ENCODE results near the gene GORAB. TPM values are rescaled to one million over a fixed set of nuclear protein-coding genes. Genes with fewer than 3 reads are reported as not detected.

The GORAB gene
- total and polyA plus RNA-seq, 2 of the 13 experiments (the other 11 are each of a cell fraction or from before 2014, with no cell fraction given), result 6.6 to 9.2 TPM

DNA sequence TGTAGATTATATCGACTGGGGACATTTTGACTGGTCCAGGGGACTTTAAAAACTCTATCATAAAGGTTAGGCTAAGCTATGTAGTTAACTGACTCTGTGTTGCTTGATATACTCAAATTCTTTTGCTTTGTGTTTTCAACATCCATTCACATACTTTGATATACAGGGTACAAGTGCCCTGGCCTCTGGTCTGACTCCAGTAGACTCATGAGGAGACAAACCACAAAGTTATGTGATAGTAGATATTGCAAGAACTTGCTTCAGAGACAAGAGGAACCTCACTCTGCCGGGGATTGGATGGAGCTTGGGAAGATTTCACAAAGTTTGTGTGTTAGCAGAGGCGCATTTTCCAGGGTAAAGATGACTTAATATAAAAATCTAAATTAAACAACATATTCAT lies 1.3 kb downstream of the GORAB start (continued):
- TF ChIP-seq ZFP36 (IDR thresholded peaks at IDR 0.05; ENCODE audit: borderline replicate concordance, low read depth, low read length, partially characterized antibody), result no peak

DNA sequence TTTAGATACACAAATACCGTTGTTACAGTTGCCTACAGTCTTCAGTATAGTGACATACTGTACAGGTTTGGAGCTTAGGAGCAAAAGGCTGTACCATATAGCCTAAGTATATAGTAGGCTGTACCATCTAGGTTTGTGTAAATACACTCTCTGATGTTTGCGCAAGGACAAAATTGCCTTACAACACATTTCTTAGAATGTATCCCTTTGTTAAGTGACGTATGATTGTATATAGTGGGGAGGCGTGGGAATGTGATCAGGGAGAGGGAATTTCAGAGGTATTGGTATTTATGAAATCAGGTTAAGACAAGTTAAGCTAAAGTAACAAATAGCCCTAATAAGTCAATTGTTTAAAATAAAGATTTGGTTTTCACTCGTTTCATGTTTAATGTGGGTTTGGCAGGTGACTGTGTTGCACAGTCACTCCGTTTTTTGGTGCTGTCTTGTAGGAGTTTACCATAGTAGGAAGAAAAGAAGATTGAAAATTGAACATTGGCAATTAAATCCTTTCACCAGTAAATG lies 2.7 kb downstream of the GORAB start:
- no peak for FAIRE-seq
- ATAC-seq, result no peak
- no TSS peak for BruUV-seq (replicated peaks)
- no peaks in the 10 kb centered on the region for H3K9me3 ChIP-seq (ENCODE audit: low read length)
- POLR2A ChIA-PET, result no interaction called here
- 82% methylated on average over 6 of the region's 6 CpGs for WGBS (ENCODE audit: low lambda C conversion rate)
- H3K9ac ChIP-seq (ENCODE audit: insufficient read depth, low read depth, low read length), result no peak overlapping the region
- H4K20me1 ChIP-seq (ENCODE audit: insufficient read depth, low read length), result no peaks in the 10 kb centered on the region
- peaks cover 2 to 6% of the 10 kb centered on the region in 2 experiments; a peak in 3 of 5 replicates for H3K36me3 ChIP-seq (replicated peaks in 1 of 2; ENCODE audit: control insufficient read depth in 1 of 2, insufficient read depth in 2 of 2, low read length in 2 of 2)
- in situ Hi-C loops (cut with HindIII; ENCODE audit: extremely low pct_ligation_motif_present, low pct_unique_long_range_greater_than_20kb) (no loop called here), intact Hi-C loops (cut with micrococcal nuclease; ENCODE audit: unreplicated experiment) (no loop called here)
- peaks cover 29% of the 10 kb centered on the region for H3K79me2 ChIP-seq (ENCODE audit: insufficient read depth, low read length)
- no peak overlapping the region for H3K27ac ChIP-seq (ENCODE audit: extremely low read length, insufficient read depth, low read length)
- H3K27me3 ChIP-seq (ENCODE audit: control insufficient read depth in 1 of 2, insufficient read depth in 2 of 2, low read length in 2 of 2), result no peaks in the 10 kb centered on the region; a peak in 1 of 5 replicates
- H3K4me3 ChIP-seq (replicated peaks in 1 of 3; ENCODE audit: insufficient read depth in 1 of 3, low read depth in 2 of 3, low read length in 3 of 3), result no peak overlapping the region; a peak in 1 of 6 replicates
- no peak overlapping the region for H3K4me2 ChIP-seq (ENCODE audit: low read depth, low read length)
- H3K4me1 ChIP-seq (ENCODE audit: insufficient read depth, low read length), result peaks cover 57% of the 10 kb centered on the region
- H2AFZ ChIP-seq (ENCODE audit: low read length), result no peak overlapping the region
- CTCF ChIA-PET (ENCODE audit: low intra/inter-chr PET ratio, low total read pairs), result no interaction called here
- peak; percentile 50 for DNase-seq (ENCODE audit: low spot score)
- TF ChIP-seq CENPT (CRISPR knock-in tag; IDR thresholded peaks at IDR 0.05; ENCODE audit: low read depth) (no peak), ZNF724P (CRISPR knock-in tag; IDR thresholded peaks at IDR 0.05; ENCODE audit: borderline replicate concordance) (no peak), FOXA1 (IDR thresholded peaks at IDR 0.05) (no peak), FOXA1 (CRISPR knock-in tag; IDR thresholded peaks at IDR 0.05) (peak; percentile 37; the same call in 1 of the 2 replicates), AKAP8 (CRISPR knock-in tag; IDR thresholded peaks at IDR 0.05) (no peak), ZNF720 (CRISPR knock-in tag; IDR thresholded peaks at IDR 0.05) (no peak), FIP1L1 (IDR thresholded peaks at IDR 0.05; ENCODE audit: borderline replicate concordance, insufficient read depth, low read depth, low read length) (no peak), ZNF713 (CRISPR knock-in tag; IDR thresholded peaks at IDR 0.05) (no peak), RCOR2 (CRISPR knock-in tag; IDR thresholded peaks at IDR 0.05) (no peak)
- TF ChIP-seq, protein P1, sequence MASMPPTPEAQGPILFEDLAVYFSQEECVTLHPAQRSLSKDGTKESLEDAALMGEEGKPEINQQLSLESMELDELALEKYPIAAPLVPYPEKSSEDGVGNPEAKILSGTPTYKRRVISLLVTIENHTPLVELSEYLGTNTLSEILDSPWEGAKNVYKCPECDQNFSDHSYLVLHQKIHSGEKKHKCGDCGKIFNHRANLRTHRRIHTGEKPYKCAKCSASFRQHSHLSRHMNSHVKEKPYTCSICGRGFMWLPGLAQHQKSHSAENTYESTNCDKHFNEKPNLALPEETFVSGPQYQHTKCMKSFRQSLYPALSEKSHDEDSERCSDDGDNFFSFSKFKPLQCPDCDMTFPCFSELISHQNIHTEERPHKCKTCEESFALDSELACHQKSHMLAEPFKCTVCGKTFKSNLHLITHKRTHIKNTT (CRISPR knock-in tag; IDR thresholded peaks at IDR 0.05), result no peak
- TF ChIP-seq, protein P2, sequence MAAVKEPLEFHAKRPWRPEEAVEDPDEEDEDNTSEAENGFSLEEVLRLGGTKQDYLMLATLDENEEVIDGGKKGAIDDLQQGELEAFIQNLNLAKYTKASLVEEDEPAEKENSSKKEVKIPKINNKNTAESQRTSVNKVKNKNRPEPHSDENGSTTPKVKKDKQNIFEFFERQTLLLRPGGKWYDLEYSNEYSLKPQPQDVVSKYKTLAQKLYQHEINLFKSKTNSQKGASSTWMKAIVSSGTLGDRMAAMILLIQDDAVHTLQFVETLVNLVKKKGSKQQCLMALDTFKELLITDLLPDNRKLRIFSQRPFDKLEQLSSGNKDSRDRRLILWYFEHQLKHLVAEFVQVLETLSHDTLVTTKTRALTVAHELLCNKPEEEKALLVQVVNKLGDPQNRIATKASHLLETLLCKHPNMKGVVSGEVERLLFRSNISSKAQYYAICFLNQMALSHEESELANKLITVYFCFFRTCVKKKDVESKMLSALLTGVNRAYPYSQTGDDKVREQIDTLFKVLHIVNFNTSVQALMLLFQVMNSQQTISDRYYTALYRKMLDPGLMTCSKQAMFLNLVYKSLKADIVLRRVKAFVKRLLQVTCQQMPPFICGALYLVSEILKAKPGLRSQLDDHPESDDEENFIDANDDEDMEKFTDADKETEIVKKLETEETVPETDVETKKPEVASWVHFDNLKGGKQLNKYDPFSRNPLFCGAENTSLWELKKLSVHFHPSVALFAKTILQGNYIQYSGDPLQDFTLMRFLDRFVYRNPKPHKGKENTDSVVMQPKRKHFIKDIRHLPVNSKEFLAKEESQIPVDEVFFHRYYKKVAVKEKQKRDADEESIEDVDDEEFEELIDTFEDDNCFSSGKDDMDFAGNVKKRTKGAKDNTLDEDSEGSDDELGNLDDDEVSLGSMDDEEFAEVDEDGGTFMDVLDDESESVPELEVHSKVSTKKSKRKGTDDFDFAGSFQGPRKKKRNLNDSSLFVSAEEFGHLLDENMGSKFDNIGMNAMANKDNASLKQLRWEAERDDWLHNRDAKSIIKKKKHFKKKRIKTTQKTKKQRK (IDR thresholded peaks at IDR 0.05; ENCODE audit: low read length), result no peak
- TF ChIP-seq, protein P3, sequence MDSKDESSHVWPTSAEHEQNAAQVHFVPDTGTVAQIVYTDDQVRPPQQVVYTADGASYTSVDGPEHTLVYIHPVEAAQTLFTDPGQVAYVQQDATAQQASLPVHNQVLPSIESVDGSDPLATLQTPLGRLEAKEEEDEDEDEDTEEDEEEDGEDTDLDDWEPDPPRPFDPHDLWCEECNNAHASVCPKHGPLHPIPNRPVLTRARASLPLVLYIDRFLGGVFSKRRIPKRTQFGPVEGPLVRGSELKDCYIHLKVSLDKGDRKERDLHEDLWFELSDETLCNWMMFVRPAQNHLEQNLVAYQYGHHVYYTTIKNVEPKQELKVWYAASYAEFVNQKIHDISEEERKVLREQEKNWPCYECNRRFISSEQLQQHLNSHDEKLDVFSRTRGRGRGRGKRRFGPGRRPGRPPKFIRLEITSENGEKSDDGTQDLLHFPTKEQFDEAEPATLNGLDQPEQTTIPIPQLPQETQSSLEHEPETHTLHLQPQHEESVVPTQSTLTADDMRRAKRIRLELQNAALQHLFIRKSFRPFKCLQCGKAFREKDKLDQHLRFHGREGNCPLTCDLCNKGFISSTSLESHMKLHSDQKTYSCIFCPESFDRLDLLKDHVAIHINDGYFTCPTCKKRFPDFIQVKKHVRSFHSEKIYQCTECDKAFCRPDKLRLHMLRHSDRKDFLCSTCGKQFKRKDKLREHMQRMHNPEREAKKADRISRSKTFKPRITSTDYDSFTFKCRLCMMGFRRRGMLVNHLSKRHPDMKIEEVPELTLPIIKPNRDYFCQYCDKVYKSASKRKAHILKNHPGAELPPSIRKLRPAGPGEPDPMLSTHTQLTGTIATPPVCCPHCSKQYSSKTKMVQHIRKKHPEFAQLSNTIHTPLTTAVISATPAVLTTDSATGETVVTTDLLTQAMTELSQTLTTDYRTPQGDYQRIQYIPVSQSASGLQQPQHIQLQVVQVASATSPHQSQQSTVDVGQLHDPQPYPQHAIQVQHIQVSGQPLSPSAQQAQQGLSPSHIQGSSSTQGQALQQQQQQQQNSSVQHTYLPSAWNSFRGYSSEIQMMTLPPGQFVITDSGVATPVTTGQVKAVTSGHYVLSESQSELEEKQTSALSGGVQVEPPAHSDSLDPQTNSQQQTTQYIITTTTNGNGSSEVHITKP (CRISPR knock-in tag; IDR thresholded peaks at IDR 0.05; ENCODE audit: low read depth), result 0 out of 2 replicates have a peak, but pooled peaks have one; percentile 44
- TF ChIP-seq, protein P4, sequence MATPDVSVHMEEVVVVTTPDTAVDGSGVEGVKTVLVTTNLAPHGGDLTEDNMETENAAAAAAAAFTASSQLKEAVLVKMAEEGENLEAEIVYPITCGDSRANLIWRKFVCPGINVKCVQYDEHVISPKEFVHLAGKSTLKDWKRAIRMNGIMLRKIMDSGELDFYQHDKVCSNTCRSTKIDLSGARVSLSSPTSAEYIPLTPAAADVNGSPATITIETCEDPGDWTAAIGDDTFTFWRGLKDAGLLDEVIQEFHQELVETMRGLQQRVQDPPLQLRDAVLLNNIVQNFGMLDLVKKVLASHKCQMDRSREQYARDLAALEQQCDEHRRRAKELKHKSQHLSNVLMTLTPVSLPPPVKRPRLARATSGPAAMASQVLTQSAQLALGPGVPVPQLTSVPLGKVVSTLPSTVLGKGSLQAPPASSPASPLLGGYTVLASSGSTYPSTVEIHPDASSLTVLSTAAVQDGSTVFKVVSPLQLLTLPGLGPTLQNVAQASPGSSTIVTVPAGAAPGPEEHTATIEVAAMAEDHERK (CRISPR knock-in tag; IDR thresholded peaks at IDR 0.05; ENCODE audit: low read depth), result no peak

All from HepG2 (cell line).